ENCODE results near the gene SPATA18.

DNA sequence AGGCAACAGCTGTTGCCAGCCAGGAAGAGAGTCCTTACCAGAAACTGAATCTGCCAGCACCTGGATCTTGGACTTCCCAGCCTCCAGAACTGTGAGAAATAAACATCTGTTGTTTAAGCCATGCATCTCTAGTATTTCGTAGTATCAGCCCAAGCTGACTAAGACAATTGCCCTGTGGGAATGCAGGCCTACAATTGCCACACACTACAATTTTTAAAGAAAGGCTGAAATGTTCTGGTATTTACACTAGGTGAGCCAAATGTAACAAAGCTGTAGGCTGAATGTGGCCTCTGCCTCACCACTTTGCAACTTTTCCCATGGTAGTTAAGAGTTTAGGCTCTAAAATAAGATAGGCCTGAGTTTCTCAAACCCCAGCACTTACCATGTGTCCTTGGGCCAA, 59.1 kb downstream of the SPATA18 start:
- no peak for TF ChIP-seq RXRA (IDR thresholded peaks at IDR 0.05; ENCODE audit: insufficient read depth, low read depth, low read length)
- TF ChIP-seq ZNF274 (IDR thresholded peaks at IDR 0.05; ENCODE audit: borderline replicate concordance, extremely low read depth, low read length), result no peak
- TF ChIP-seq EZH2 (IDR thresholded peaks at IDR 0.05; ENCODE audit: low read depth, low read length, severe bottlenecking), result no peak

Data from H1 (cell line).